ENCODE measurements around the gene MIB2. TPM values are rescaled to one million over a fixed set of nuclear protein-coding genes. Genes with fewer than 3 reads are reported as not detected.

The MIB2 gene
- total and polyA plus RNA-seq, 10 of the 15 experiments (the other 5 are each of a cell fraction or from before 2014, with no cell fraction given) = 0.42 to 26.8 (median 10.9) TPM; not detected in 1

- no peak for TF ChIP-seq IRF3 (IDR thresholded peaks at IDR 0.05)
- TF ChIP-seq NR2F1 (conservative IDR thresholded peaks at IDR 0.05) = 0 out of 2 replicates have a peak, but pooled peaks have one; percentile 42
- TF ChIP-seq CHD1 (IDR thresholded peaks at IDR 0.05; ENCODE audit: low read depth, low read length) = no peak
- TF ChIP-seq ZNF592 (IDR thresholded peaks at IDR 0.05) = 0 out of 2 replicates have a peak, but pooled peaks have one; percentile 8
- TF ChIP-seq ZBED1 (IDR thresholded peaks at IDR 0.05; ENCODE audit: borderline replicate concordance) = no peak
- no peak for TF ChIP-seq REST (IDR thresholded peaks at IDR 0.05; ENCODE audit: low read depth, low read length)
- TF ChIP-seq IKZF1 (conservative IDR thresholded peaks at IDR 0.05) = peak; percentile 69
- TF ChIP-seq SRF (IDR thresholded peaks at IDR 0.05; ENCODE audit: low read depth in 2 of 2, low read length in 2 of 2) = no peak
- TF ChIP-seq SMAD5 (IDR thresholded peaks at IDR 0.05; ENCODE audit: low read depth) = no peak
- TF ChIP-seq ZNF687 (IDR thresholded peaks at IDR 0.05) = peak; percentile 93
- no peak for TF ChIP-seq ZNF24 (IDR thresholded peaks at IDR 0.05)
- TF ChIP-seq ZNF384 (IDR thresholded peaks at IDR 0.05; ENCODE audit: borderline replicate concordance, low read depth, low read length) = no peak
- no peak for TF ChIP-seq FOXK2 (IDR thresholded peaks at IDR 0.05)
Measured at GRCh38 chr1:1630191-1630964, 15.1 kb downstream of the MIB2 start (continued).
